ENCODE results near the gene STAM2.
"Not testable (repeated sequence)": the region's sequence is repeated elsewhere in the genome, so short reads cannot be mapped to it uniquely, and the experiment has no call there.

STAM2 gene

GRCh38 chr2:152106464-152106863 is 69.1 kb downstream of the STAM2 start:
- no peak for DNase-seq (ENCODE audit: low read depth)

GRCh38 chr2:152103271-152103670 is 72.3 kb downstream of the STAM2 start:
- DNase-seq (ENCODE audit: low read depth) = no peak

DNA sequence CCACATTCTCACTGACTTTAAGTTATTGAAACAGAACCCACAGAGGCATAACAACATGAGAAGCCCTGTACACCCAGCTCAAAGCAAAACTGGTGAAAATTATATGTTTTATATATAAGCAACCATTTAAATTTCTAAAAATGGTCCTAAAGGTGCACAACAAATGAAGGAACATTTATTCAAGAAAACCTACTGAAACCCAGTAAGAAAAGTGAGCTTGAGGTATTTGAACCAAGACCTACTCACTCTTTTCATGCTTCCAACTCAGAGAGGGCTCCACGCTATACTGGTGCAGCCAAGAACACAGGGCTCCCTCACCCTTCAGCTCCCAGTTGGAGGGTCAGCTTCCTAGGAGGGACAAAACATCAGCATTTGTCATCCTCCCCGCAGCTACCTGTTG is 74.6 kb downstream of the STAM2 start:
- no peak for DNase-seq (ENCODE audit: low read depth)

- no peak for DNase-seq (ENCODE audit: low read depth)
Observed at GRCh38 chr2:152099367-152100050, 76.1 kb downstream of the STAM2 start.

- no peak for DNase-seq (ENCODE audit: low read depth)
Observed at GRCh38 chr2:152098496-152099366, 76.8 kb downstream of the STAM2 start, which contains the start of gene CACNB4. CACNB4 (minus strand) TSS chr2:152099044.

DNA sequence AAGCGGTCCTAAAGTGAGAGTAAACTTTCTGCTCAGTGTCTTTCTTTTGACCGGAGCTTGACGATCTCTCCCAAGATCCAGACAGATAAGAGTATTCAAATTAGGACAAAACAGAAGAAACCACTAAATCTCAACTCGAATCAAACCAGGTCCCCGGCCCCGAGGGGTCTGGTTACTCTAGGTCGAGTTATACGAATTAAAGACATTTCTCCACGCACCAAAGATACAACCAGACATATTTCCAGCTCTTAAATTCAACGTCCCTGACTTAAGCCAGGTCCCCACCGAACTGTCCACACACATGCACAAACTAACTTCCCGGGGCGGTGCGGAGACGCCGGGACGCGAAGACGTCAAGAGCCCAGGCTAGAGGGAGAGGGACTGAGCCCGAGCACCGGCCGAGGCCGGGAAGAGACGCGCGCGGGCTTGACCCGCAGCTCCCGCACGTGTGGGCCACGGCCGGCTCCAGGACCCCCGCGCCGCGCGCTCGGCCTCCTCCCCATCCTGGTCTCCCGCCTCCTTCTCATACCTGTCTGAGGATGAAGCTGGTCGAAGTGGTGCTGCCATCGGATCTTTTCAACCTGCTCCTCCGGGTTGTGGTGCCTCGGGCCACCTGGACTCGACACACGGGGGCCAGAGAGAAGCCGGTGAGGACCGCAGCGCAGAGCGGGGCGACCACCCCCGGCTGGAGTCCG is 77.6 kb downstream of the STAM2 start:
- DNase-seq (ENCODE audit: low read depth) = no peak

DNA sequence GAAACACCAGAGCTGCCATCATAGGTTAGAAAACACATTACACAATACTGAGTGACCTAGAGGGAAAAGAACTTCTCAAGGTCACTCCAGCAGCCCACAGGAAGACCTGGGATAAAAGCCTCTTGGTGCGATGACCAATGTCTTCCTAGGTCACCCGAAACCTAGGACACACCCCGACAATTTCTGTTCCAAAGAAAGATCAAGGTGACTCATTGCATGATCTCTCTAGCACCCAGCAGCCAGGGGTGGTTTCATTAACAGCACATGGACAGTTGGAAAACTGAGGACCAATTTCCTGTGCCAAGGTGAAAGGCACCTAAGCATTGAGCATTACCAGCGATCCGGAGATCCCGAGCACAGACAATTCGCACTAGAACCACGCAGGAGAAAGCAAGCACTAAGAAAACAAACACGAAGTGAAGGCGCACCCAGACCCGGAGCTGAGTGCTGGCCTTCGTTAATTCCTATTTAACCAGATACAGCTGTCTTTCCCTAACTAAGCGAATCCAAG is 78.2 kb downstream of the STAM2 start:
- no peak for DNase-seq (ENCODE audit: low read depth)

DNA sequence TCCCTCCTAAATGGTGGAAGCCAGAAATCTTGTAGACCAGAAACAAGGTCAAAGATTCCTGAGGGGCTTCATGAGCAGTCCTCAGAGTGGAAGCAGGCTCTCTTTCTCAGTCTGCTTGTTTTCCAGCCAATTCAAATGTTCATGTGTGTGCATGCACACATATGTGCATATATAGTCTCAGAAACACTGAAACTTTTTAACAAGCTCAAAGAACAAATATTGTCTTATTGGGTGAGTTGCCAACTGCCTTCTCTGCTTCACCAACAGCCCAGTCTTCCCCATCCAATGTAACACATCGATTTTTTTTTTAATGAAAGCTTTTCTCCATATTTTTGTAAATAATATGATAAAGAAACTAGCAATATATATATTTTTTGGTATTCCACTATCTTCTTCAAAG is 80.4 kb downstream of the STAM2 start:
- no peak for DNase-seq (ENCODE audit: low read depth)

DNA sequence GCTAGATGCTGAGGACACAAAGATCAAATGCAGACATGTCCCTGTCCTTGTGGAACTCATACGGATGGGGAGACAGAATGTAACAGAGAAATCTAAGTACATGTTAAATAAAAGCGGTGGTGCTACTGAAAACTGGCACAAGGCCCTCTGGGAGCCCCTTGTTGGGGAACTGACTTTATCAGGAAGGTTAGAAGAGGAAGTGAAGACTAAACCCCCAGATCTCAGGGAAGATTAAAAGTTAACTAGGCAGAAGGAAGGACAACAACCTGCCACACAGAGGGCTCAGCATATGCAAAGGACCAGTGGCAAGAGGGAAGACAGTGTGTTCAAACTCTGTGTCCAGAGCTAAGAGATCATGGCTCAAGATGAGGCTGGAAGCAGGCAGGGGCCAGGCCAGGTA is 81.5 kb downstream of the STAM2 start:
- no peak for DNase-seq (ENCODE audit: low read depth)

DNA sequence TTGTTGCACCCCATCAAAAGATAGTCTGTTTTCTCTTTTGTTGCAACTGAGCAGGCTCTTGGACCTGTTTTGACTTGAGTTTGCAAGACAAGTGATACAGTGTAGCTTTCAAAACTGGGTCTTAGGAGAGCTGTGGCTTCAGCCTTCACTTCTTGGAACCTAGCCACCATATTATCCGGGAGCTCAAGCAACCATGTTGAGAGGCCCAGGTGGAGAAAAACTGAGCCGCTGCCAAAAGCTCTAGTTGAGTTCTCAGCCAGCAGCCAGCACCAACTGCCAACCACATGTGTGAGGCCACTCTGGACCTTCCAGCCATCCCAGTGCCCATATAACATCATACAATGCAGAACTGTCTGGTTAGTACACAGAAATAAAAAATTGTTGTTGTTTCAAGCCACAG is 82.1 kb downstream of the STAM2 start:
- DNase-seq (ENCODE audit: low read depth) = no peak

DNA sequence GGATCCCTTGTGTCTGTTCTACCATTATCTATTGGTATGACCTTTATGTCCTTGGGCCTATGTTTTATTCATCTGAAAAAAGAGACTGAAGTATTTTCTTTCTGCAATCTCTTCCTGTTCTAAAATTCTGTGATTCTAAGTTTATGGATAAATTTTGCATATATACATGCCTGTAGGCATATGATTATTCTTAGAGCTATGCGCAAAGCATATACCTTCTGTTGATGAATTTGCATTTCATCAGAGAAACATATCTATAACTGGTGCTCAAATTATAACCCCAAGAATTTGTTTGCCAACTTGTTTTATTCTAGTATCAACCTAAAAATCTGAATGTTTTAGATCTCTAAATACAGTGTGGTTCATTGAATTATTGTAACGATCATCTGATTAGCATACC is 83.5 kb downstream of the STAM2 start:
- DNase-seq (ENCODE audit: low read depth) = no peak

GRCh38 chr2:152090726-152091125 is 84.8 kb downstream of the STAM2 start:
- DNase-seq (ENCODE audit: low read depth) = not testable (repeated sequence)

DNA sequence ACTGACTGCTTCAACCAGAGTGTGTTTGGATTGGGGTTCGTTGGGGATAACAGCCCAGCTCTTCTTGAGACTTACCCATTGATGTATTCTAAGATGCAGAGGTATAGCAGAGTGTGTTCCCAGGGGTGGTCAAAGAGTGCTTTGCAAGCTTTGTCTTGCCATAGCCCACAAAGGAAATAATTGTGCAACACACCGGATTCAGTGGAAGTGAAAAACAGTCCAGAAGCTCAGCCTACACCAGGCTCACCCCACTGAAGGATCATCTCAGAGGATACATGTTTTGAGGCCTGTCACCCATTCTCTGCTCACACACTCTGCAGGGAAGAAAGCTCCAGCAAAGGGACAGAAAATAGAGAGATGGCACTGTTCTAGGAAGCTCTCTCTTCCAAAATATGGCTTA is 86.3 kb downstream of the STAM2 start:
- DNase-seq (ENCODE audit: low read depth) = no peak

DNA sequence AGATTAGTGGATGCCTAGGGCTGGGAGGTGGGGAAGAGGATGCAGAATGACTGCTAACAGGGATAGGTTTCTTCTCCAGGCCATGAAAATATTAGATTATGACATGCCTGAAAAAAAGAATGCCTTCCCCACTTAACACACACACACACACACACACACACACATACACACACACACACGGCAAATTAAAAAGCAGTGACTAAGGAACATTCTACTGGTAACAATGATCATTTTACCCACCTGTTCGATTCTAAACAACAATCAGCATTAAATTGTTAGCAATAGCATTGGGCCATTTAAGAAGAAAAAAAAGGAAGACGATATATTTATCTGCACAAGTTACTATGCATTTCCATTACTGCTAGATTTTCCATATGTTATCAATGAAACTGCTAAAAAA is 87.6 kb downstream of the STAM2 start:
- no peak for DNase-seq (ENCODE audit: low read depth)

DNA sequence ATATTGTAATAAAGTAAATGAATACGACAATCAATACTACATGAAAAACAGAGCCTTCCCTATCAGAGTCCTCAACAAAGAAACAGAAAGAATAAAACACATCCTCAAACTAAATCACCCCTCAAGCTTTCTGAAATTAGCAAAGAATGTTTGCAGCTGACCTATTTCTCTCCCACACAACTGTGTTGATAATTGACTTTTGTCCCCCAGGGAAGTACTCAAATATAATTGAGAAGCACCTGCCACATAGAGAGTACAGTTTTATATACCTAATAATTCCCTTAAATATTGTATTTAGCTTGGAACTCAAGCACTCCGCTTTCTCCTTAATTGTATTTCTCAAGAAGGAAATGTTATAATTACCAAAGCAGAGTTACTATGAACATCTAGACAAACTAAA is 89.3 kb downstream of the STAM2 start:
- DNase-seq (ENCODE audit: low read depth) = no peak

- no peak for DNase-seq (ENCODE audit: low read depth)
Observed at GRCh38 chr2:152084076-152084475, 91.5 kb downstream of the STAM2 start.

DNA sequence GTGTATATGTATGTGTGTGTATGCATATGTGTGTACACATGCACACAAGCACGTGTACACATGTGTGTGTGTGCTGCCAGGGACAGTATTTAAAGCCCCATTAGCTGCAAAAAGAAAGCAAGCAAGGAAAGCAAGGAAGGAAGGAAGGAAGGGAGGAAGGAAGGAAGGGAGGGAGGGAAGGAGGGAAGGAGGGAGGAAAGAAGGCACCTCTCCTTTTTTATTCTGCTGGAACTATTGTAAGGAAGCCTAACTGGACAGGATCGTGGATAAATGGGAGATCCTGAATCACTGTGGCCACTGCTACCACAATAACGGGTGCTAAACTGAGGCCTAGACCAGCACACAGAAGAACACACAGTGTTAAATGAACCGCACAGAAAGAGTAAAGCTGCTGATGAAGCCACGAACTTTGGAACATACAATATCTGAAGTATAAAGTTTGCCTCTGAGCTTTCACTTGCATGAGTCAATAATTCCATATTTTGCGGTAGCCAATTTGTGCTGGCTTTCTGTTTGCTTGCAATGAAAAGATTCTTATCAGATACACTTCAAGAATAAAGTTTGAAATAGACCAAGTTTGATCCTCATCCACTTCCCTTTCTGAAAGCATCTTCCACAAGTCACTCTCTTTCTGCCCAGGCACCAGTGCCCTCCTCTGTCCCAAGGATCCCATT is 92.2 kb downstream of the STAM2 start:
- no peak for DNase-seq (ENCODE audit: low read depth)

DNA sequence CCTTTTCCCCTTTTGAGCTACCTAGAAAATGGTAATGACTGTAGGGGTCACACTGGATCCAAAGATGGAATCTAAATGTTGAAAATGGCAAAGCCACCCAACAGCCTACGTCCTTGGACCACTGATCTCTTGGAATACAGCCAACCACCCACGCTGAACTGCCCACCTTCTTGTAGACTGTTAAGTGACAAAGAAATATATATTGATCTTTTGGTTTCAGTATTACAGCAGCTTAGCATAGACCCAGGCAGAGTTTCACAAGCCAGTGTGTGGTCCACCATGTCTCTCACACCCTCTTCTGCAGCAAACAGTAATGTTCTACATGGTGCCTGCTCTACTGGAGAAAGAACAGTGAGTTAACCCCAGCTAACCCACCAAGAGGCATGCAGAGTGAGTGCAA is 96.9 kb downstream of the STAM2 start:
- no peak for DNase-seq (ENCODE audit: low read depth)

DNA sequence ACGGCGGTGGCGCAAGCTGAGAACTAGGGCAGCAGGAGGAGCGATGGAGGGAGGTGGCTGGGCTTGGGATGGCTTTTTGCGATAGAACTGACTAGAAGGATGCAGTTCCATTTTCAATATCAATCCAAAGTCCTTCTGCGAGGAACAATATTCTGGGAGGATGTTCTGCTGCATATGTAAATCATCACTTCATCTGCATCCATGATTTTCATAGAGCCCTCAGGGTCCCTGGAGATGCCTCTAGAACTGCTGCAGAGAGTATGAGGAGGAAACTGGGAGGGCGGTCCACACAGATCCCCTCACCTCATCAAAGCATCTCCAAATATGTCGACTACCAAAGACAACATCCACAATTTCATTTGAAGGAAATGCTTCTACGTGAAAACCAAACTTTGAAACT is 97.5 kb downstream of the STAM2 start:
- DNase-seq (ENCODE audit: low read depth) = no peak

DNA sequence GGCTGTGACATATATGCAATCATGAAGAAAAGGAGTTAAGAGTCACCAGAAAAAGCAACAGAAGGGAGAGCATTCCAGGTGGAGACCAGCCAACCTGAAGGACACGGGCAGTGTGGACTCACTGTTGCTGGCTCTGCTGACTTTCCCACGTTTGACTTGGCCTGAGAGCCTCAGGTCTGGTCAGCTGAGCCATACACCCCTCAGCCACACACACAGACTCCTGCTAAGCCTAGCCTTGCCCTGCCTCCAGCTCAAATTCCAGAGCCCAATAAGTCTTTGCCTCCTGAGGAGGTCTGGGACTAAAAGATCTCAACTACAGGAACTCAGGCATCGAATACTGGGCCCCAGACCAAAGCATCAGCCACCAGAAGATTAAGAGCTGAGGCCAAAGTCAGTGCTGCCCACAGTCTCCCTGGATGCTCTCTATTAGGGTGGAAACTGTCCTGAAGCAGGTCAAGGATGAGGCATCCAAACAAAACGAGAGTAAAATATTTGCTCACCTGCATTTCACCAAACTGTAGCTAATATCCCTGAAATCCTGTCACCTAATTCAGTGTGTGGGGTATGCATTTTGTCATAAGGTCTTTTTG is 100.0 kb downstream of the STAM2 start:
- DNase-seq (ENCODE audit: low read depth) = no peak

DNA sequence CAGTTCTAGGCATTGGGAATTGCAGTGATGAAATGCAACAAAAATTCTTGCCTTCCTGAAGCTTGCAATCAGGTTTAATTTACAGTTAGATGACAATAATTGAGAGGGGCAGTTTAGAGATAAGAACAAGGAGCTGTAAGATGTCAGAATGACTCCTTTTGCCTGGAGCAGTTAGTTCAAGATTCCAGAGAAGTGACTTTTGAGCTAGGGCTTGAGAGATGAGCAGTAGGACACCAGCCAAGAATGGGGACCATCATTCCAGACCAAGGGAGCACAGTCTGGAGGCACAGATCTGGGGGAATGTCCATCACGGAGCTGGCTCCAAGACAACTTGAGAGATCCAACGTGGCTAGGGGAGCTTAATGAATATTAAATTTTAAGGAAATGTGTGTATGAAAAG is 103.6 kb downstream of the STAM2 start:
- DNase-seq (ENCODE audit: low read depth) = no peak

DNA sequence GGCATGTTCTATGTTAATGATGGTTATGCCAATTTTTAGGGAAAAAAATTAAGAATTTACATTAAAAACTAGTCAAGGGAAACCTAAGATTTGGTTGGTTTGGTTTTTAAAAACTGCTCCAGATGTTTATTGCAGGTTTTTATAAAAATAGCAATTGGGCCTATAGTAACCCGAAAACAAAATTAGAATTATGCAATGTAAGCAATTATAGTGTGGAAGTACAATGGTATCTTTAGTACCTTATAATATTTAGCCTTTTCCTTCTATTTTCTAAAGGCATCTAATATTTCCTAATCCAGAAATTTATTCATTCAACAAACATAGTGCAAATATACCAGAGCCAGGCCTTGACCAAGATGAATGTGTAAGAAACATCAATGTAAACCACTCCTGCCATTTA is 104.0 kb downstream of the STAM2 start:
- DNase-seq (ENCODE audit: low read depth) = no peak
